HG02938 (cell line): ENCODE data around the gene SLC9A7.
"Not testable (repeated sequence)": the region's sequence is repeated elsewhere in the genome, so short reads cannot be mapped to it uniquely, and the experiment has no call there.

Experiments
- ATAC-seq: cut with Tn5 transposase; IDR thresholded peaks from one replicate; pipeline ENCODE4 v1.9.1; 2021; ENCODE audit warnings: mild to moderate bottlenecking, moderate library complexity; ENCODE audit not compliant: unreplicated experiment

The SLC9A7 gene

GRCh38 chrX:46758956-46759644 is at the start of gene SLC9A7:
Gene SLC9A7, minus strand, starts transcription at chrX:46759118. Its CDS starts 89 bp downstream, at chrX:46759029.
- ATAC-seq: peak; percentile 69

- ATAC-seq: no peak
These were observed 46.4 kb upstream of the SLC9A7 start for GRCh38 chrX:46805270-46805669.

GRCh38 chrX:46803140-46803539 is 44.2 kb upstream of the SLC9A7 start:
- ATAC-seq: no peak

- no peak for ATAC-seq
These were observed 37.8 kb upstream of the SLC9A7 start for GRCh38 chrX:46796574-46797191.

- no peak for ATAC-seq
These were observed 34.6 kb upstream of the SLC9A7 start for GRCh38 chrX:46793386-46794143.

- ATAC-seq: no peak
These were observed 33.9 kb upstream of the SLC9A7 start for GRCh38 chrX:46792810-46793188.

- no peak for ATAC-seq
These were observed 33.2 kb upstream of the SLC9A7 start for GRCh38 chrX:46791927-46792809.

- no peak for ATAC-seq
These were observed 30.0 kb upstream of the SLC9A7 start for GRCh38 chrX:46788902-46789301.

- ATAC-seq: not testable (repeated sequence)
These were observed 25.5 kb upstream of the SLC9A7 start for GRCh38 chrX:46784437-46784836.

GRCh38 chrX:46782034-46782433 is 23.1 kb upstream of the SLC9A7 start:
- ATAC-seq: no peak

GRCh38 chrX:46777971-46778810 is 19.3 kb upstream of the SLC9A7 start:
- no peak for ATAC-seq

- ATAC-seq: no peak
These were observed 11.9 kb upstream of the SLC9A7 start for GRCh38 chrX:46770817-46771163.

GRCh38 chrX:46770000-46770816 is 11.3 kb upstream of the SLC9A7 start:
- ATAC-seq: no peak

- ATAC-seq: no peak
These were observed 4.0 kb upstream of the SLC9A7 start for GRCh38 chrX:46762963-46763362.

GRCh38 chrX:46759645-46759974 is 692 bp upstream of the SLC9A7 start:
- no peak for ATAC-seq

- peak; percentile 12 for ATAC-seq
These were observed 559 bp downstream of the SLC9A7 start for GRCh38 chrX:46758163-46758955.

GRCh38 chrX:46757593-46757992 is 1.3 kb downstream of the SLC9A7 start:
- ATAC-seq: no peak

- ATAC-seq: no peak
These were observed 1.9 kb downstream of the SLC9A7 start for GRCh38 chrX:46757052-46757451.

GRCh38 chrX:46755671-46756070 is 3.2 kb downstream of the SLC9A7 start:
- ATAC-seq: no peak
